Stimulated activated effector memory CD8-positive, alpha-beta T cell treated with anti-CD3 and anti-CD28 coated beads, Interleukin-12 subunit alpha, Interleukin-12 subunit beta, amount 100 ng/mL, for 72 hours (primary cell): ENCODE results near the gene VSTM4.
A peak's percentile ranks its signal among the peaks of the same experiment; 100 is the strongest.

ENCODE experiments used
- ATAC-seq: fragments of 150-1000 bp; cut with Tn5 transposase; 2 replicates; pipeline ENCODE4 v1.10.0; 2021
- DNase-seq, 2 donors: peaks; one replicate each; pipeline ENCODE4 v3.0.0; 2021 to 2022; ENCODE audit warnings: low spot score in 2 of 2
- H3K27ac Mint-ChIP-seq: one replicate; pipeline ENCODE4 v1.8.0; 2022; ENCODE audit warnings: mild to moderate bottlenecking, mixed read lengths
- H3K36me3 Mint-ChIP-seq: one replicate; pipeline ENCODE4 v1.8.0; 2022; ENCODE audit warnings: mild to moderate bottlenecking, mixed read lengths
- H3K4me1 Mint-ChIP-seq: one replicate; pipeline ENCODE4 v1.8.0; 2022; ENCODE audit warnings: mixed read lengths
- H3K4me3 Mint-ChIP-seq: one replicate; pipeline ENCODE4 v1.8.0; 2022; ENCODE audit warnings: mild to moderate bottlenecking, mixed read lengths
- H3K9me3 Mint-ChIP-seq: one replicate; pipeline ENCODE4 v1.8.0; 2022; ENCODE audit warnings: mixed read lengths

The VSTM4 gene

GRCh38 chr10:49152037-49152436, 36.7 kb upstream of the VSTM4 start:
- H3K4me3 Mint-ChIP-seq, result no peak overlapping the region
- no peak overlapping the region for H3K27ac Mint-ChIP-seq
- no peak for ATAC-seq
- H3K36me3 Mint-ChIP-seq, result peaks cover 63% of the 10 kb centered on the region
- DNase-seq, result no peak
- H3K9me3 Mint-ChIP-seq, result peaks cover 4% of the 10 kb centered on the region
- peaks cover 21% of the 10 kb centered on the region for H3K4me1 Mint-ChIP-seq

DNA sequence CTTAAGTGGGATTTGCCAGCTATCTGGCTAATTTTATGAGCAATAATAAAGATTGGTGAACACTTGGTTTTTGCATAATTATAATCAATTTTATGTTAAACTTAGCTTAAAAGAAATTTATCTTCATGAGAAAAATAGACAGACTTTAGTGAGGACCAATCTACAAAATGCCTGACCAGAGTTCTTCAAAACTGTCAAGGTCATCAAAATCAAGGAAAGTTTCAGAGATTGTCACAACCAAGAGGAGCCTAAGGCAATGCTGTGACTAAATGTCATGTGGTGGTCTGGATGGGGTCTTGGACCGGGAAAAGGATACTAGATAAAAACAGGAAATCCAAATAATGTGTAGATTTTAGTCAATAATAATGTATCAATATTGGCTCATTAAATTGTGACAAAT, 36.2 kb upstream of the VSTM4 start:
- peak overlapping the region; percentile 36 for H3K27ac Mint-ChIP-seq
- H3K9me3 Mint-ChIP-seq, result peaks cover 4% of the 10 kb centered on the region
- H3K4me3 Mint-ChIP-seq, result no peak overlapping the region
- no peak for ATAC-seq
- H3K36me3 Mint-ChIP-seq, result peaks cover 57% of the 10 kb centered on the region
- no peak for DNase-seq
- peaks cover 16% of the 10 kb centered on the region for H3K4me1 Mint-ChIP-seq

GRCh38 chr10:49151025-49151445, 35.7 kb upstream of the VSTM4 start:
- peaks cover 15% of the 10 kb centered on the region for H3K4me1 Mint-ChIP-seq
- peaks cover 4% of the 10 kb centered on the region for H3K9me3 Mint-ChIP-seq
- no peak for DNase-seq
- H3K27ac Mint-ChIP-seq, result peak overlapping the region; percentile 36
- no peak for ATAC-seq
- no peak overlapping the region for H3K4me3 Mint-ChIP-seq
- peaks cover 53% of the 10 kb centered on the region for H3K36me3 Mint-ChIP-seq

DNA sequence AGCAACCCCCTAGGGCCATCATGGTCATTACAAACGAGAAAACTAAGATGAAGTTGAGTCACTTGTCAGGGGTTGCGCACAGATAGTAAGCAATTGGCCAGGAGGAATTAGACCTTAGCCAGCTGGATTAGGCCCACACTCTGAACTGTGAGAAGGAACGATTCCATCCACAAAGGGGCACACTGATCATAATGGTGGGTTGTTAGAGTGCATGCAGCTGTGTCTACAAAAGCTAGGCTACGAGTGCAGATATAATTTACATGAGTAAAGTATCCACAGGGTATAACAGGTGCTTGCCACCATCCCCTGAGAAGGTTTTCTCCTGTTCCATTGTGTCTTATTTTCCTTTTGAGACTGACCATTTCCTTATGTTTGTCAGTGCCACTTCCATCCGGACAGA, 35.1 kb upstream of the VSTM4 start:
- Mint-ChIP-seq H3K27ac (no peak overlapping the region), H3K4me1 (peaks cover 20% of the 10 kb centered on the region), H3K36me3 (peaks cover 47% of the 10 kb centered on the region), H3K9me3 (peaks cover 4% of the 10 kb centered on the region), H3K4me3 (no peak overlapping the region)
- ATAC-seq (no peak), DNase-seq (no peak)

- Mint-ChIP-seq H3K9me3 (peaks cover 4% of the 10 kb centered on the region), H3K36me3 (peaks cover 41% of the 10 kb centered on the region), H3K27ac (no peak overlapping the region), H3K4me1 (peaks cover 20% of the 10 kb centered on the region), H3K4me3 (no peak overlapping the region)
- DNase-seq (no peak), ATAC-seq (no peak)
Measured at GRCh38 chr10:49149881-49150280, 34.6 kb upstream of the VSTM4 start.

DNA sequence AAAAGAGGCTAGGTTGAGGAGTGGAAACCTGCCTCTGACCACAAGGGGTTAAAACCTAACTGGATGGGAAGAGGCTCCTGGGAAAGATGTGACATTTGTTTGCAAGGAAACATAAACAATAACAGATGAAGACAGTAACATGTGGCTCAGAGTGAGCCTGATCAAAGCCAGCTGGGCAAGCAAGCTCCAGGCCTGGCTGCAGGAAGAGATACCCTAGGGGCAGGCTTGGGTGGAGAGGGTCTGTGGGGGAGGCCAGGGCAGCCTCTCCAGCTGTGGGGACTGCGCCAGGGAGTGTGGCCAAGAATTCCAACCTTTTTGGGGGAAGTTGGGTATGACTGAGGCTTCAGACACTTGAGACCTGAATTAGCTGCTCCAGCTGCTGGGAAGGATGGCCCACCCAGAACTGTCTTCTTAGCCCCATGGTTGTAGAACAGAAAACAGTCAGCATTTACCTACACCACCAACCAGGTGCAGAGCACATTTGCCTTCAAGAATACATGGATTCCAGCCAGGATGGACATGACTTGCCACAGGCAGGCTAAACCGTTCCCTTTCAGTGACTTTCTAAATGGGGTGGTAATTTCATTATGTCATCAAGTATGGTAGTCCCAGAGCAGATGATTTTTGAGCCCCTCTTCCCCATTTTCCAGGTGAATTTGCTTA, 28.9 kb upstream of the VSTM4 start:
- no peak for ATAC-seq
- no peaks in the 10 kb centered on the region for H3K36me3 Mint-ChIP-seq
- no peak for DNase-seq
- H3K4me3 Mint-ChIP-seq, result no peak overlapping the region
- no peak overlapping the region for H3K27ac Mint-ChIP-seq
- peaks cover 11% of the 10 kb centered on the region for H3K4me1 Mint-ChIP-seq
- peaks cover 4% of the 10 kb centered on the region for H3K9me3 Mint-ChIP-seq

DNA sequence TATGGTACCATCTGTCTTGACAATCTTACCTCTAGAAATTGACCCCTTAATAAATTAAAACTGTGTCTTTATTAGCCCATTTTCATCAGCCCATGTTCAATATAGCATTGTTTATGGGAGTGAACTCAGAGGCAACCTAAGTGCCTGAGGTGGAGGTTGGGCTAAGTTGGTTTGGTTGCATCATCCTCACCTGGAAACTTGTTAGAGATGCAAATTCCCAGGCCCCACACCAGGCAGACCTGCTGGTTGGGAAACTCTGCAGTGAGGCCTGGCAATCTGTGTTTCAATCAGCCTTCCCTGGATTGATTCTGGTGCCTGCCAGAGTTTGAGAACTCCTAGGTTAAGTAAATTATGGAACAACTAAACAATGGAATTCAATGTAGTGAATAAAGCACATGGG, 27.9 kb upstream of the VSTM4 start:
- Mint-ChIP-seq H3K9me3 (peaks cover 2% of the 10 kb centered on the region), H3K36me3 (no peaks in the 10 kb centered on the region), H3K4me1 (peaks cover 11% of the 10 kb centered on the region), H3K27ac (no peak overlapping the region), H3K4me3 (no peak overlapping the region)
- no peak for DNase-seq
- ATAC-seq, result no peak

- peaks cover 11% of the 10 kb centered on the region for H3K4me1 Mint-ChIP-seq
- no peaks in the 10 kb centered on the region for H3K9me3 Mint-ChIP-seq
- DNase-seq (no peak), ATAC-seq (no peak)
- no peak overlapping the region for H3K4me3 Mint-ChIP-seq
- H3K36me3 Mint-ChIP-seq, result no peaks in the 10 kb centered on the region
- H3K27ac Mint-ChIP-seq, result no peak overlapping the region
Measured at GRCh38 chr10:49141541-49142332, 26.4 kb upstream of the VSTM4 start.

DNA sequence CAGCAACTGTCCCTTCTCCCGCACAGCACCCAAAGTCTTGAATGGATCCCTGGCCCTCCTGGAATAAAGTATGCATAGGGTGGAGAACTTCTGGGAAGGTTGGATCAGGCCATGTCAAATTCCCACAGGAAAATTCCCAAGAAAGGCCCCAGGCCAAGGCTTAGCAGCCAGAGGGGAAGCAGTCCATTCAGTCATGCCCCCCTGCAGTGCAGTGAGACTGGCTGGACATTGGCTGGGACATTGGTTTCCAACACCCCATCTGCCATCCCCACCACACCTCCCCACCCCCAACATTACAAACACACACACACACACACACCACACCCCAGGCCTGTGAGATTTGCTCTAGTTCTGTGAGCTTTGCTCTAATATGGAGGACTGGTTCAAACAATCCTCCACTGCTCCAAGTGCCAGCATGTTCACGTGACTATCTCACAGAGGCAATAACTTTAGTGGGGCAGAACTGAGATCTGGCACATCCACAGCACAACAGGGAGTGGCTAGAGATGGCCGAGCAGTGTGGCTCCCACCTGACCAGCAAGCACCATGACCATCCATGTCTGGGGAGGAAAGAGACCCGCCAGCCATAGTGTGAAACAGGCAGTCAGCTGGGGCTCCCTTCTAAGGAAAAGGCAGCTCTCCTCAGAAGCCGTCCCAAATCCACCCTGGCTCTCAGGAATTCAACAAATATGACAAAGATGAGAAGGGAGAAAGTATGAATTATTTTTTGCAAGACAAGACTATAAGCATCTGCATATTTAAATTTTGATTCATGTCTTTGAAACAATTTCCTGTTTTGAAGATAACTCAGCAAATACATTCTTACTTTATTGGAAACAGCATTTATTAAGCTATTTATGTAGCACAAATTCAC, 25.2 kb upstream of the VSTM4 start:
- ATAC-seq (no peak), DNase-seq (no peak)
- H3K4me1 Mint-ChIP-seq, result peaks cover 9% of the 10 kb centered on the region
- H3K9me3 Mint-ChIP-seq, result no peaks in the 10 kb centered on the region
- H3K4me3 Mint-ChIP-seq, result no peak overlapping the region
- no peak overlapping the region for H3K27ac Mint-ChIP-seq
- no peaks in the 10 kb centered on the region for H3K36me3 Mint-ChIP-seq

DNA sequence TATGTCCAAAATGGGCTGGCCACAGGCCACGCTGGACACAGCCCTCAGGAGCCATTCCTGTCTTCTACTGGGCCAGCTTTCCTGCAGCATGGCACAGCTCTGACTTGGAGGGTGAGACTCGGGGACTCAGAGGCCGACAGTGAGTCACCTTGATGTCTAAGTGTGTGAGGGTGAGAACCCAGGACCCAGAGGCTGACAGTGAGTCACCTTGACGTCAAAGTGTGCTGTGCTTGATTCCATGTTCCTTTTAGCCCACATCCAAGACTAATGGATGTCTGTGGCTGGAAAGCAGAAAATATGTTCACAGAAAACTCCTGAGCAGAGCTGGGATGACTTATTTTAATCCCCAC, 24.5 kb upstream of the VSTM4 start:
- no peak for DNase-seq
- no peak overlapping the region for H3K27ac Mint-ChIP-seq

DNA sequence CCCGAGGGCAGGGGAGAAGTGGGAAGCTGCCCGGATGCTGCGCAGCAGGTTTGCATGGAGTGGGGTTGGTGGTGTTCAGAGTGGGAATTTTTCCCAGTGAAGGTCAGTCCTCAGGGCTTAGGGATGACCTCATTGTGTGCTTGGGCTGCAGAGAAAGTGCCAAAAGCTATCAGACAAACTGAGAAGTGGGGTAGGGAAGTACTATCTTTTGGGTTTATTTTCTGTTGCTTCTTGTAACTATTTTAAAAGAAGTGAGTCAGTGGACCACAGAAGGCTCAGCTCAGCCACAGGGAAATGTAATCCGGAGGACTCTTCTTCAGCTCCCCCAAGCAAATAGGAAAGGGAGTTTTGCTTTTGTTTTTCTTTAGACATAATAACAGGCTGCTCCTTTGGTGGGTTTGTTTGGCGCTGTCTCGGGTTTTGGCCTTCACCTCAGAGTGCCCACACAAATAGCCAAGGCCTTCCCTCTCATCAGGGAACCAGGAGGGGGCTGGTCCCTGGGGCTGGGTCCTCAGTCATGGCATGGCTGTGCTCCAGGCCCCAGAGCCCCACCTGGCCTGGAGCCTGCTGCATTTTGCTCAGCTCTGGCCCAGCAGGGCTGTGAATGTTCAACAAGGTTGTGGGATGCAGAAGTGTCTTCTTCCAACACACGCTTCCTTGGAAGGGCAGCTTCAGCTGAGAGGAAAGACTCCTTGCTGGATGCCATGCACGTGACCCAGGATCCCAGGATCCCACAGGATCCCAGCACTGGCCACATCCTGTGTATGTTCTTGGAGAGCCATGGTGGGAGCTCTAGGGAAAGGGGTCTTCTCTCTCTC, 23.9 kb upstream of the VSTM4 start:
- no peak for DNase-seq
- Mint-ChIP-seq H3K27ac (no peak overlapping the region), H3K4me3 (no peak overlapping the region), H3K9me3 (no peaks in the 10 kb centered on the region), H3K4me1 (peaks cover 22% of the 10 kb centered on the region), H3K36me3 (no peaks in the 10 kb centered on the region)
- ATAC-seq, result peak; percentile 50

More for the DNA sequence above, 24.5 kb upstream of the VSTM4 start:
- peak; percentile 92 for ATAC-seq
- Mint-ChIP-seq H3K4me3 (no peak overlapping the region), H3K36me3 (no peaks in the 10 kb centered on the region), H3K9me3 (no peaks in the 10 kb centered on the region), H3K4me1 (peaks cover 17% of the 10 kb centered on the region)

GRCh38 chr10:49138361-49138891, 23.1 kb upstream of the VSTM4 start:
- no peaks in the 10 kb centered on the region for H3K36me3 Mint-ChIP-seq
- DNase-seq, result no peak
- H3K4me3 Mint-ChIP-seq, result no peak overlapping the region
- H3K9me3 Mint-ChIP-seq, result no peaks in the 10 kb centered on the region
- H3K27ac Mint-ChIP-seq, result no peak overlapping the region
- no peak for ATAC-seq
- H3K4me1 Mint-ChIP-seq, result peaks cover 23% of the 10 kb centered on the region

- ATAC-seq (no peak), DNase-seq (no peak)
- no peak overlapping the region for H3K27ac Mint-ChIP-seq
- no peak overlapping the region for H3K4me3 Mint-ChIP-seq
- H3K4me1 Mint-ChIP-seq, result peaks cover 23% of the 10 kb centered on the region
- no peaks in the 10 kb centered on the region for H3K9me3 Mint-ChIP-seq
- H3K36me3 Mint-ChIP-seq, result no peaks in the 10 kb centered on the region
Measured at GRCh38 chr10:49136525-49136924, 21.2 kb upstream of the VSTM4 start.

DNA sequence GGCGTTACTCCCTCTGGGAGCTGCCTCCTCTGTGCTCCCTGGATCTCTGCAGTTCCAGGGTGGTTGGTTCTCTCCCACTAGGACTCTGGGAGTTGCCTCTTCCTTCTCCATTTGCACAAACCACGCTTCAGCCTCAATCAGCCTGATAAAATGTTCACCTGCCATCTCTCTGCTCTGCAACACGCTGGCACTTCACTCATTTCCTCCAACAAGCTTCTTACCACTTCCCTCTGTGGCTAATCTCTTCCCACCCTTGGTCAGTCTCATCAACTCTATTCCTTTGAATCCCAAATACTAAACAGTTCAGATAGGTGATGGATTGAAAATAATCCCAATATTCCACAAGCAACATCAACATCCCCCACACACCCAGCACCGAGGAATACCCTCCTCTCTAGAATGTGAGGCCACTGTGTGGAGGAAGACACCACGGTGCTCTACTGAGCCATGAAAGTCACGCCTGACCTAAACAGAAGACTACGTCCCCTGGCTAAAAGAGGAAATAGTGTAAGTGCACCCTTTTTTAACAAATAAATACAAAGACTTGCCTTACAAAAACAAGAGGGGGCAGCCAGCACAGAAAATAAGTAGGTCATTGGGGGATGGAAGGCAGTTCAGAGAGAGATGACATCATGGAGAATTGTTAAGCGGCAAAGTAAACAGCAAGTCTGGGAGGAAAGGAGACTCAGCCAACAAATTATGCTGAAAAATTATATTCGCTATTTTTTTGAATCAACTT, 20.4 kb upstream of the VSTM4 start:
- no peaks in the 10 kb centered on the region for H3K36me3 Mint-ChIP-seq
- no peaks in the 10 kb centered on the region for H3K9me3 Mint-ChIP-seq
- peak overlapping the region; percentile 44 for H3K4me3 Mint-ChIP-seq
- H3K4me1 Mint-ChIP-seq, result peaks cover 23% of the 10 kb centered on the region
- DNase-seq (no peak), ATAC-seq (peak; percentile 33)
- peak overlapping the region; percentile 72 for H3K27ac Mint-ChIP-seq
